H9 (cell line): Measurements from ENCODE around the gene MYO18B. TPM values are rescaled to one million over a fixed set of nuclear protein-coding genes. Genes with fewer than 3 reads are reported as not detected.

Experiments
- DNase-seq: peaks from one replicate; pipeline ENCODE4 v3.0.0-alpha.2; 2017
- H2AFZ ChIP-seq: one replicate; pipeline ENCODE4 v1.6.1; 2013; ENCODE audit warnings: mild to moderate bottlenecking, low read length, control low read depth, moderate library complexity
- H2AK5ac ChIP-seq: 2 replicates; pipeline ENCODE4 v1.6.1; 2013; ENCODE audit warnings: low read length, control low read depth, mixed read lengths; ENCODE audit not compliant: insufficient read length
- H2BK120ac ChIP-seq: one replicate; pipeline ENCODE4 v1.6.1; 2013; ENCODE audit warnings: low read depth, mild to moderate bottlenecking, low read length, control low read depth, inconsistent platforms; ENCODE audit not compliant: poor library complexity, severe bottlenecking
- H2BK12ac ChIP-seq: 2 replicates; pipeline ENCODE4 v1.6.1; 2013; ENCODE audit warnings: low read length, control low read depth, mixed read lengths, low read depth; ENCODE audit not compliant: insufficient read length
- H2BK15ac ChIP-seq: 2 replicates; pipeline ENCODE4 v1.6.1; 2013; ENCODE audit warnings: low read depth, low read length, control low read depth
- H2BK20ac ChIP-seq: one replicate; pipeline ENCODE4 v1.6.1; 2013; ENCODE audit warnings: low read depth, mild to moderate bottlenecking, low read length, control low read depth, inconsistent platforms; ENCODE audit not compliant: poor library complexity, severe bottlenecking
- H2BK5ac ChIP-seq: 2 replicates; pipeline ENCODE4 v1.6.1; 2013; ENCODE audit warnings: low read length, control low read depth, mixed read lengths; ENCODE audit not compliant: insufficient read length
- H3K14ac ChIP-seq: 2 replicates; pipeline ENCODE4 v1.6.1; 2013; ENCODE audit warnings: low read length, control low read depth; ENCODE audit not compliant: insufficient read depth
- H3K18ac ChIP-seq: 2 replicates; pipeline ENCODE4 v1.6.1; 2013; ENCODE audit warnings: low read depth, mild to moderate bottlenecking, mixed read lengths, low read length, control low read depth; ENCODE audit not compliant: insufficient read length
- H3K23ac ChIP-seq: 2 replicates; pipeline ENCODE4 v1.6.1; 2013; ENCODE audit warnings: low read length, control low read depth, mixed read lengths, low read depth; ENCODE audit not compliant: insufficient read length
- H3K23me2 ChIP-seq: 2 replicates; pipeline ENCODE4 v1.6.1; 2013; ENCODE audit warnings: low read depth, mild to moderate bottlenecking, mixed read lengths, low read length, control low read depth; ENCODE audit not compliant: insufficient read length, poor library complexity, severe bottlenecking
- H3K27ac ChIP-seq: 2 replicates; pipeline ENCODE4 v1.5.1; 2013; ENCODE audit warnings: low read length, control low read depth, mixed read lengths, low read depth; ENCODE audit not compliant: insufficient read length
- H3K27me3 ChIP-seq: 2 replicates; pipeline ENCODE4 v1.6.1; 2013; ENCODE audit warnings: low read length, control low read depth, inconsistent platforms; ENCODE audit not compliant: insufficient read depth
- H3K4ac ChIP-seq: 2 replicates; pipeline ENCODE4 v1.6.1; 2013; ENCODE audit warnings: low read depth, mild to moderate bottlenecking, control low read depth, inconsistent platforms, low read length, moderate library complexity
- H3K4me1 ChIP-seq: 2 replicates; pipeline ENCODE4 v1.6.1; 2013; ENCODE audit warnings: low read length, control low read depth, inconsistent platforms; ENCODE audit not compliant: insufficient read depth
- H3K4me2 ChIP-seq: 2 replicates; pipeline ENCODE4 v1.6.1; 2013; ENCODE audit warnings: low read length, control low read depth, mixed read lengths; ENCODE audit not compliant: insufficient read length, insufficient read depth
- H3K56ac ChIP-seq: 2 replicates; pipeline ENCODE4 v1.6.1; 2013; ENCODE audit warnings: low read depth, mild to moderate bottlenecking, mixed read lengths, low read length, control low read depth; ENCODE audit not compliant: insufficient read length
- H3K79me1 ChIP-seq: 2 replicates; pipeline ENCODE4 v1.6.1; 2013; ENCODE audit warnings: low read depth, mild to moderate bottlenecking, moderate library complexity, low read length, control low read depth, inconsistent platforms; ENCODE audit not compliant: insufficient read depth, poor library complexity, severe bottlenecking
- H3K79me2 ChIP-seq: 2 replicates; pipeline ENCODE4 v1.6.1; 2013; ENCODE audit warnings: low read length, control low read depth, inconsistent platforms; ENCODE audit not compliant: insufficient read depth
- H3K9ac ChIP-seq: 2 replicates; pipeline ENCODE4 v1.6.1; 2013; ENCODE audit warnings: low read length, control low read depth, mixed read lengths; ENCODE audit not compliant: insufficient read length; ENCODE audit errors: extremely low read depth
- H3K9me3 ChIP-seq: one replicate; pipeline ENCODE4 v1.6.1; 2013; ENCODE audit warnings: low read depth, low read length, inconsistent platforms; ENCODE audit not compliant: control insufficient read depth
- H3T11ph ChIP-seq: one replicate; pipeline ENCODE4 v1.6.1; 2013; ENCODE audit warnings: mild to moderate bottlenecking, low read length, control low read depth, inconsistent platforms
- H4K20me1 ChIP-seq: one replicate; pipeline ENCODE4 v1.6.1; 2013; ENCODE audit not compliant: control insufficient read depth, insufficient read length, insufficient read depth
- H4K5ac ChIP-seq: 2 replicates; pipeline ENCODE4 v1.6.1; 2013; ENCODE audit warnings: low read depth, mild to moderate bottlenecking, mixed read lengths, low read length, control low read depth; ENCODE audit not compliant: insufficient read length
- H4K8ac ChIP-seq: replicated peaks from 2 replicates; pipeline ENCODE4 v1.6.1; 2013; ENCODE audit warnings: low read length, control low read depth, mixed read lengths, low read depth; ENCODE audit not compliant: insufficient read length
- H4K91ac ChIP-seq: 2 replicates; pipeline ENCODE4 v1.6.1; 2013; ENCODE audit warnings: low read depth, mild to moderate bottlenecking, moderate library complexity, mixed read lengths, low read length, control low read depth; ENCODE audit not compliant: insufficient read length
- H3K27ac Mint-ChIP-seq, 3 experiments: 2 replicates in 2 of 3; 3 replicates in 1 of 3; pipeline ENCODE4 v1.8.0; 2020 to 2021; ENCODE audit warnings: mixed read lengths in 3 of 3, mild to moderate bottlenecking in 1 of 3, moderate library complexity in 1 of 3
- H3K27me3 Mint-ChIP-seq: 2 replicates; pipeline ENCODE4 v1.8.0; 2021; ENCODE audit warnings: low read depth, mild to moderate bottlenecking, moderate library complexity, mixed read lengths
- H3K36me3 Mint-ChIP-seq, 3 experiments: 2 replicates in 2 of 3; 3 replicates in 1 of 3; pipeline ENCODE4 v1.8.0; 2020 to 2021; ENCODE audit warnings: low read depth in 3 of 3, mixed read lengths in 3 of 3; ENCODE audit not compliant: insufficient read depth in 1 of 3
- H3K4me1 Mint-ChIP-seq, 2 experiments: 2 replicates each; pipeline ENCODE4 v1.8.0; 2020; ENCODE audit warnings: mixed read lengths in 2 of 2
- H3K4me3 Mint-ChIP-seq, 2 experiments: 2 replicates in 1 of 2; 3 replicates in 1 of 2; pipeline ENCODE4 v1.8.0; 2020 to 2021; ENCODE audit warnings: mild to moderate bottlenecking in 2 of 2, mixed read lengths in 2 of 2, moderate library complexity in 1 of 2
- H3K9me3 Mint-ChIP-seq, 2 experiments: 2 replicates in 1 of 2; 3 replicates in 1 of 2; pipeline ENCODE4 v1.8.0; 2020; ENCODE audit warnings: mild to moderate bottlenecking in 2 of 2, mixed read lengths in 2 of 2, moderate library complexity in 1 of 2
- CTCF ChIP-seq: fragments of 200-600 bp; sonication (generic); conservative IDR thresholded peaks from 3 replicates; pipeline ENCODE4 v1.8.0; 2021; ENCODE audit warnings: antibody characterized with exemption, mild to moderate bottlenecking
- WGBS: extraction: QIAGEN DNeasy Blood & Tissue Kit; methylation state at CpG from one replicate; pipeline ENCODE4 v1.1.7; 2013; ENCODE audit warnings: missing lambda C conversion rate, low lambda C conversion rate, mixed read lengths; ENCODE audit not compliant: insufficient read length; ENCODE audit errors: extremely low coverage; 5-methylcytosine and 5-hydroxymethylcytosine counted together
- total RNA-seq: library from RNA; stranded (reverse); gene quantifications from 2 replicates; pipeline ENCODE4 v1.2.1, GENCODE V29; 2021

Gene MYO18B
- total RNA-seq, 1 experiment from 2014 or later, result 0.46 TPM

DNA sequence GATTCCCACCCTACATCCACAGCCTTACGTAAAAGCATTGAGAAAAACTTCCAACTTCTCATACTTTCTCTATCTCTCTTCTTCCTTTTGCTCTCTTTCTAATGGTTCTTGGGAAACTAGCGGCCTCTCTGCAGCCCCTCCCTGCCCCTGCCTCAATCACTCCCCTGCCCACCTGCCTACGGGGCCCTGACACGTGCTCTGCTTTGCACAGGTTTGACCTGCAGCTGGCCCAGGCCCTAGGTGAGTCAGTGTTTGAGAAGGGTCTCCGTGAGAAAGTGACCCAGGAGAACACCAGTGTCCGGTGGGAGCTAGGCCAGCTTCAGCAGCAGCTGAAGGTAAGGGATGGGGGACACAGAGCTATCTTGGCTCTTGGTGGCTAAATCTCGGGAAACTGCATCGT, 160.4 kb downstream of the MYO18B start:
- Histone ChIP-seq H2BK20ac (no peak overlapping the region), H2AFZ (no peak overlapping the region), H3K79me1 (no peaks in the 10 kb centered on the region), H2BK15ac (no peak overlapping the region), H2BK12ac (no peak overlapping the region), H3K9ac (no peak overlapping the region), H4K5ac (no peak overlapping the region), H3K23ac (no peak overlapping the region), H2AK5ac (no peak overlapping the region), H4K91ac (no peak overlapping the region), H3K18ac (no peak overlapping the region), H3K4ac (no peak overlapping the region), H3K4me1 (0 out of 2 replicates have a peak, but pooled peaks cover 3% of the 10 kb centered on the region), H3K79me2 (no peaks in the 10 kb centered on the region), H3K27ac (no peak overlapping the region), H3K27me3 (no peaks in the 10 kb centered on the region), H3K23me2 (no peaks in the 10 kb centered on the region), H2BK5ac (no peak overlapping the region), H4K8ac (no peak overlapping the region), H3T11ph (no peak overlapping the region), H4K20me1 (no peaks in the 10 kb centered on the region), H3K56ac (no peak overlapping the region), H3K14ac (no peak overlapping the region), H3K4me2 (no peak overlapping the region), H3K9me3 (no peaks in the 10 kb centered on the region), H2BK120ac (no peak overlapping the region)
- Mint-ChIP-seq H3K27me3 (peaks cover 2% of the 10 kb centered on the region; the same call in 1 of the 2 replicates), H3K36me3 (peaks cover 3 to 7% (median 4%) of the 10 kb centered on the region in 3 experiments; a peak in 4 of 7 replicates), H3K27ac (no peak overlapping the region), H3K4me1 (peaks cover 10 to 13% of the 10 kb centered on the region in 2 experiments), H3K9me3 (peaks cover 6 to 7% of the 10 kb centered on the region in 2 experiments), H3K4me3 (no peak overlapping the region)
- no peak for DNase-seq
- no CpG with 5 or more reads among the region's 8 CpGs for WGBS
- TF ChIP-seq CTCF, result no peak
